HCT116 (cell line): ENCODE measurements around the gene ALG2. TPM values are rescaled to one million over a fixed set of nuclear protein-coding genes. Genes with fewer than 3 reads are reported as not detected.

Experiments used
- ATAC-seq: fragments of 200-7000 bp; cut with Tn5 transposase; 2 replicates; pipeline ENCODE4 v1.9.1; 2020; ENCODE audit warnings: mild to moderate bottlenecking, moderate library complexity
- BruUV-seq: library from RNA; stranded (reverse); fragments of 400-500 nt; replicated peaks from 2 replicates; lab custom pipeline; 2021; lab: Mats Ljungman, UMichigan
- CTCF ChIA-PET: fragments of 300-600 bp; sonication (Branson Sonifier 250); formaldehyde crosslinking; loops from one replicate; lab custom pipeline; 2021; ENCODE audit warnings: antibody characterized with exemption; lab: Charles Lee
- POLR2A ChIA-PET: fragments of 300-600, 350-600 bp; sonication (Branson Sonifier 250); formaldehyde crosslinking; loops from one replicate; lab custom pipeline; 2021; ENCODE audit warnings: antibody characterized with exemption; lab: Charles Lee
- RAD21 ChIA-PET, 2 experiments: fragments of 300-600 bp; sonication (Branson Sonifier 250); formaldehyde crosslinking; loops; one replicate each; lab custom pipeline; 2023; ENCODE audit warnings: low total read pairs in 2 of 2; ENCODE audit not compliant: uncharacterized antibody in 2 of 2, unreplicated experiment in 2 of 2, low non-redundant PET in 1 of 2; lab: Charles Lee
- DNase-seq: peaks from one replicate; pipeline ENCODE4 v3.0.0-alpha.2; 2010; ENCODE audit warnings: low read depth, low spot score
- H2AFZ ChIP-seq: fragments of 200-600 bp; shearing (Covaris generic), sonication (generic); 2 replicates; pipeline ENCODE4 v1.6.1; 2017; ENCODE audit warnings: low read depth, mixed run types, mixed read lengths, antibody characterized with exemption, low read length; ENCODE audit not compliant: poor library complexity, severe bottlenecking
- H3K27ac ChIP-seq: 2 replicates; pipeline ENCODE4 v1.5.1; 2012; ENCODE audit warnings: low read depth, low read length
- H3K27me3 ChIP-seq: fragments of 200-600 bp; sonication (generic); 2 replicates; pipeline ENCODE4 v1.6.1; 2016; ENCODE audit warnings: mixed run types, low read length, mixed read lengths; ENCODE audit not compliant: insufficient read depth
- H3K36me3 ChIP-seq, 2 experiments: fragments of 200-500 bp in 1 of 2; fragments of 200-600 bp in 1 of 2; sonication (Bioruptor generic) in 1 of 2; sonication (generic) in 1 of 2; 2 replicates each; pipeline versions ENCODE4 v1.5.1 to v1.6.1; 2014 to 2016; ENCODE audit warnings: low read length in 2 of 2, inconsistent platforms in 1 of 2, mixed read lengths in 1 of 2, mixed run types in 1 of 2; ENCODE audit not compliant: insufficient read depth in 2 of 2, control insufficient read depth in 1 of 2
- H3K4me1 ChIP-seq, 2 experiments: fragments of 200-600 bp in 1 of 2; sonication (generic) in 1 of 2; 2 replicates each; pipeline versions ENCODE4 v1.5.1 to v1.6.1; 2012 to 2017; ENCODE audit warnings: low read length in 2 of 2, inconsistent platforms in 1 of 2, mild to moderate bottlenecking in 1 of 2, mixed read lengths in 1 of 2, mixed run types in 1 of 2, moderate library complexity in 1 of 2; ENCODE audit not compliant: insufficient read depth in 2 of 2, control insufficient read depth in 1 of 2
- H3K4me2 ChIP-seq: fragments of 200-600 bp; sonication (generic); 2 replicates; pipeline ENCODE4 v1.6.1; 2017; ENCODE audit warnings: mixed run types, low read length, mixed read lengths
- H3K4me3 ChIP-seq, 2 experiments: fragments of 200-600 bp in 1 of 2; sonication (generic) in 1 of 2; replicated peaks in 1 of 2; 2 replicates each; pipeline ENCODE4 v1.5.1; 2011 to 2016; ENCODE audit warnings: low read length in 2 of 2, control low read depth in 1 of 2, low read depth in 1 of 2, mild to moderate bottlenecking in 1 of 2, mixed read lengths in 1 of 2, mixed run types in 1 of 2
- H3K79me2 ChIP-seq: fragments of 200-600 bp; sonication (generic); 2 replicates; pipeline ENCODE4 v1.6.1; 2017; ENCODE audit warnings: mild to moderate bottlenecking, mixed run types, low read length, moderate library complexity, mixed read lengths; ENCODE audit not compliant: insufficient read depth
- H3K9ac ChIP-seq: fragments of 200-600 bp; sonication (generic); 2 replicates; pipeline ENCODE4 v1.6.1; 2016; ENCODE audit warnings: low read length, mixed read lengths
- H3K9me2 ChIP-seq: fragments of 200-600 bp; sonication (generic), shearing (Covaris generic); 2 replicates; pipeline ENCODE4 v1.6.1; 2017; ENCODE audit warnings: mixed run types, mild to moderate bottlenecking, moderate library complexity; ENCODE audit not compliant: insufficient read depth
- H3K9me3 ChIP-seq, 2 experiments: fragments of 200-500 bp in 1 of 2; fragments of 200-600 bp in 1 of 2; sonication (Bioruptor generic) in 1 of 2; sonication (generic) in 1 of 2; 2 replicates each; pipeline ENCODE4 v1.6.1; 2014 to 2017; ENCODE audit warnings: low read length in 2 of 2, mixed read lengths in 2 of 2, inconsistent platforms in 1 of 2, low read depth in 1 of 2, mild to moderate bottlenecking in 1 of 2, mixed run types in 1 of 2, moderate library complexity in 1 of 2; ENCODE audit not compliant: control insufficient read depth in 1 of 2, insufficient read depth in 1 of 2
- H4K20me1 ChIP-seq: fragments of 200-600 bp; sonication (generic), shearing (Covaris generic); 2 replicates; pipeline ENCODE4 v1.6.1; 2017; ENCODE audit warnings: mixed run types, mild to moderate bottlenecking, moderate library complexity; ENCODE audit not compliant: insufficient read depth
- CEBPB ChIP-seq: IDR thresholded peaks from 2 replicates; pipeline ENCODE4 v1.6.1; 2012; ENCODE audit warnings: low read depth
- EGR1 ChIP-seq: IDR thresholded peaks from 2 replicates; pipeline ENCODE4 v1.6.1; 2012; ENCODE audit warnings: low read depth
- ELF1 ChIP-seq: IDR thresholded peaks from 2 replicates; pipeline ENCODE4 v1.6.1; 2012; ENCODE audit warnings: low read depth, borderline replicate concordance
- FOSL1 ChIP-seq: IDR thresholded peaks from 2 replicates; pipeline ENCODE4 v1.6.1; 2012; ENCODE audit warnings: low read depth
- POLR2AphosphoS5 ChIP-seq: IDR thresholded peaks from 2 replicates; pipeline ENCODE4 v1.6.1; 2011; ENCODE audit warnings: mild to moderate bottlenecking, low read depth, low read length, moderate library complexity
- RAD21 ChIP-seq: IDR thresholded peaks from 2 replicates; pipeline ENCODE4 v1.6.1; 2012; ENCODE audit warnings: low read depth, mild to moderate bottlenecking
- SIN3A ChIP-seq: IDR thresholded peaks from 2 replicates; pipeline ENCODE4 v1.6.1; 2012; ENCODE audit warnings: low read depth
- SP1 ChIP-seq: IDR thresholded peaks from 2 replicates; pipeline ENCODE4 v1.6.1; 2012; ENCODE audit warnings: low read depth
- SRF ChIP-seq: IDR thresholded peaks from 2 replicates; pipeline ENCODE4 v1.6.1; 2012; ENCODE audit warnings: low read depth
- TCF7L2 ChIP-seq: IDR thresholded peaks from 2 replicates; pipeline ENCODE4 v1.7.0; 2011; ENCODE audit warnings: borderline replicate concordance, inconsistent platforms; ENCODE audit not compliant: insufficient read depth, insufficient read length; ENCODE audit errors: extremely low read depth
- ZFX ChIP-seq: fragments of 450-650 bp; IDR thresholded peaks from 2 replicates; pipeline ENCODE4 v1.6.1; 2017
- ZNF274 ChIP-seq: fragments of 200-500 bp; sonication (Bioruptor generic); IDR thresholded peaks from 2 replicates; pipeline ENCODE4 v1.6.1; 2014; ENCODE audit warnings: mild to moderate bottlenecking, low read depth, low read length, inconsistent platforms
- intact Hi-C: fragments of 100-400 bp; cut with micrococcal nuclease; formaldehyde crosslinking; loops from 2 replicates; pipeline ENCODE4 v1.10.0; 2022
- total RNA-seq: library from RNA; stranded (reverse); gene quantifications from one replicate; pipeline ENCODE4 v1.2.1, GENCODE V29; 2021; ENCODE audit not compliant: unreplicated experiment
- TF ChIP-seq, protein P1 (sequence below): IDR thresholded peaks from 2 replicates; pipeline ENCODE4 v1.6.1; 2012
- TF ChIP-seq, protein P2 (sequence below), 3 experiments: fragments of 200-600 bp in 1 of 3; sonication (generic) in 1 of 3; IDR thresholded peaks in 2 of 3; conservative IDR thresholded peaks in 1 of 3; 2 replicates each; pipeline ENCODE4 v1.5.1; 2012 to 2017; ENCODE audit warnings: low read depth in 2 of 3, low read length in 2 of 3, antibody characterized with exemption in 1 of 3, borderline replicate concordance in 1 of 3, control low read depth in 1 of 3, mild to moderate bottlenecking in 1 of 3, mixed read lengths in 1 of 3, mixed run types in 1 of 3, moderate library complexity in 1 of 3; ENCODE audit not compliant: insufficient read depth in 1 of 3
- TF ChIP-seq, protein P3 (sequence below): IDR thresholded peaks from 2 replicates; pipeline ENCODE4 v1.6.1; 2011; ENCODE audit warnings: mild to moderate bottlenecking, low read length, moderate library complexity; ENCODE audit not compliant: insufficient replicate concordance; ENCODE audit errors: extremely low read depth

The ALG2 gene
- total RNA-seq, 1 experiment from 2014 or later = 27.9 TPM

DNA sequence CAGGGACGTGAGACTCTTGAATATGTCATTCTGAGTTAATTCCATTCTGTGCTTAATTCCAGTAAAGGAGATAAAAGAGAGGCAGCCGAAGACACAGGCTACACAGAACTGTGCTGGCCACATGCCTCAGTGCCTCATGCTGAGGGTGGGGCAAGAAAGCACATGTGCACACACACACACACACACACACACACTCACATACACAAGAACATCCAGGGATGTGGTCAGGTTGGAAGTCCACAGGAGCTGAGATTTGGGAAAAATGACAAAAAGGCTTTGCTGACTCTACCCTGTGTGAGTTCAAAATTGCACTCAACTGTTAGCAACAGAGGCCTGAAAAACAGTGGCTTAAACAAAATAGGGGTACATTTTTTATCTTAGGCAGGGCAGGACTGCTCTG is 40.5 kb downstream of the ALG2 start:
- no TSS peak for BruUV-seq

DNA sequence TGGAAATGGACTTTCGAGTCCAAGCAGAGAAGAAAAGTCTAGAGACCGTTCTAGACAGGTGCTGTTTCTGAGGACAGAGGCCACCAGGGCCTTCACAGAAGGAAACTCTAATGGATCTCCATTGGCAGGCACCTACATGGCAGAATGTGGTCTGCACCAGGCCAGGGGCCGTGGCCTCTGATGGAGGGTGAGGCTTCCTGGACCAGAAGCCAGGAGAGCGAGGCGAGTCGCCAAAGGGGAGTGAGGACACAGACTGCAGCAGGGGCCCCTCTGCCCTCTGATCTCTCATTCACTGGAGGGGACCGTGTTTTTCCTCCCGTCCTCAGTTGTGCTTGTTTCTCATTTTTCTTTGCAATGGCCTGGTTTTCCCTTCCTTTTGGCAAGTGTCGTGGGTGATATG is 41.1 kb downstream of the ALG2 start:
- H3K27ac ChIP-seq = no peak overlapping the region
- H3K4me1 ChIP-seq = peaks cover 0 to 4% of the 10 kb centered on the region in 2 experiments; a peak in 1 of 4 replicates
- no peak for ATAC-seq
- no peaks in the 10 kb centered on the region for H3K9me3 ChIP-seq
- ChIA-PET RAD21 (no interaction called here), CTCF (no interaction called here), POLR2A (no interaction called here)
- DNase-seq = no peak
- H3K9me2 ChIP-seq = no peaks in the 10 kb centered on the region
- no TSS peak for BruUV-seq
- H3K27me3 ChIP-seq = no peaks in the 10 kb centered on the region
- H4K20me1 ChIP-seq = no peaks in the 10 kb centered on the region
- H3K79me2 ChIP-seq = no peaks in the 10 kb centered on the region
- H3K36me3 ChIP-seq = no peaks in the 10 kb centered on the region
- no peak overlapping the region for H3K4me2 ChIP-seq
- TF ChIP-seq SP1 = no peak
- TF ChIP-seq, protein P1, sequence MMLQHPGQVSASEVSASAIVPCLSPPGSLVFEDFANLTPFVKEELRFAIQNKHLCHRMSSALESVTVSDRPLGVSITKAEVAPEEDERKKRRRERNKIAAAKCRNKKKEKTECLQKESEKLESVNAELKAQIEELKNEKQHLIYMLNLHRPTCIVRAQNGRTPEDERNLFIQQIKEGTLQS = no peak
- TF ChIP-seq RAD21 = no peak
- no peak for TF ChIP-seq SRF
- no peak for TF ChIP-seq FOSL1
- TF ChIP-seq ELF1 = no peak
- TF ChIP-seq, protein P2, sequence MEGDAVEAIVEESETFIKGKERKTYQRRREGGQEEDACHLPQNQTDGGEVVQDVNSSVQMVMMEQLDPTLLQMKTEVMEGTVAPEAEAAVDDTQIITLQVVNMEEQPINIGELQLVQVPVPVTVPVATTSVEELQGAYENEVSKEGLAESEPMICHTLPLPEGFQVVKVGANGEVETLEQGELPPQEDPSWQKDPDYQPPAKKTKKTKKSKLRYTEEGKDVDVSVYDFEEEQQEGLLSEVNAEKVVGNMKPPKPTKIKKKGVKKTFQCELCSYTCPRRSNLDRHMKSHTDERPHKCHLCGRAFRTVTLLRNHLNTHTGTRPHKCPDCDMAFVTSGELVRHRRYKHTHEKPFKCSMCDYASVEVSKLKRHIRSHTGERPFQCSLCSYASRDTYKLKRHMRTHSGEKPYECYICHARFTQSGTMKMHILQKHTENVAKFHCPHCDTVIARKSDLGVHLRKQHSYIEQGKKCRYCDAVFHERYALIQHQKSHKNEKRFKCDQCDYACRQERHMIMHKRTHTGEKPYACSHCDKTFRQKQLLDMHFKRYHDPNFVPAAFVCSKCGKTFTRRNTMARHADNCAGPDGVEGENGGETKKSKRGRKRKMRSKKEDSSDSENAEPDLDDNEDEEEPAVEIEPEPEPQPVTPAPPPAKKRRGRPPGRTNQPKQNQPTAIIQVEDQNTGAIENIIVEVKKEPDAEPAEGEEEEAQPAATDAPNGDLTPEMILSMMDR (IDR thresholded peaks at IDR 0.05 in 2 of 3, conservative IDR thresholded peaks at IDR 0.05 in 1 of 3; ENCODE audit: borderline replicate concordance in 1 of 3, insufficient read depth in 1 of 3, low read depth in 2 of 3, low read length in 2 of 3) = no peak
- TF ChIP-seq ZFX = no peak
- TF ChIP-seq, protein P3, sequence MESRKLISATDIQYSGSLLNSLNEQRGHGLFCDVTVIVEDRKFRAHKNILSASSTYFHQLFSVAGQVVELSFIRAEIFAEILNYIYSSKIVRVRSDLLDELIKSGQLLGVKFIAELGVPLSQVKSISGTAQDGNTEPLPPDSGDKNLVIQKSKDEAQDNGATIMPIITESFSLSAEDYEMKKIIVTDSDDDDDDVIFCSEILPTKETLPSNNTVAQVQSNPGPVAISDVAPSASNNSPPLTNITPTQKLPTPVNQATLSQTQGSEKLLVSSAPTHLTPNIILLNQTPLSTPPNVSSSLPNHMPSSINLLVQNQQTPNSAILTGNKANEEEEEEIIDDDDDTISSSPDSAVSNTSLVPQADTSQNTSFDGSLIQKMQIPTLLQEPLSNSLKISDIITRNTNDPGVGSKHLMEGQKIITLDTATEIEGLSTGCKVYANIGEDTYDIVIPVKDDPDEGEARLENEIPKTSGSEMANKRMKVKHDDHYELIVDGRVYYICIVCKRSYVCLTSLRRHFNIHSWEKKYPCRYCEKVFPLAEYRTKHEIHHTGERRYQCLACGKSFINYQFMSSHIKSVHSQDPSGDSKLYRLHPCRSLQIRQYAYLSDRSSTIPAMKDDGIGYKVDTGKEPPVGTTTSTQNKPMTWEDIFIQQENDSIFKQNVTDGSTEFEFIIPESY = no peak
- TF ChIP-seq POLR2AphosphoS5 = no peak
- no peak for TF ChIP-seq TCF7L2
- no peak for TF ChIP-seq EGR1
- TF ChIP-seq SIN3A = no peak
- no peak overlapping the region for H2AFZ ChIP-seq
- no peak overlapping the region for H3K9ac ChIP-seq
- H3K4me3 ChIP-seq = no peak overlapping the region
- intact Hi-C loops = loop anchor here (10.0 kb wide), 3 partner anchors 624 to 1044 kb away; no protein-coding TSS in a partner anchor

More for the DNA sequence above, 40.5 kb downstream of the ALG2 start:
- H3K27me3 ChIP-seq = no peaks in the 10 kb centered on the region
- intact Hi-C loops = loop anchor here (10.0 kb wide), 3 partner anchors 624 to 1044 kb away; no protein-coding TSS in a partner anchor
- H3K4me2 ChIP-seq = no peak overlapping the region
- ATAC-seq = no peak
- H3K27ac ChIP-seq = no peak overlapping the region
- no peak overlapping the region for H3K9ac ChIP-seq
- ChIA-PET CTCF (no interaction called here), RAD21 (no interaction called here)
- H3K79me2 ChIP-seq = no peaks in the 10 kb centered on the region
- no peaks in the 10 kb centered on the region for H3K9me2 ChIP-seq
- no peaks in the 10 kb centered on the region for H4K20me1 ChIP-seq
- H3K4me1 ChIP-seq = peaks cover 0 to 4% of the 10 kb centered on the region in 2 experiments; a peak in 1 of 4 replicates
- H2AFZ ChIP-seq = no peak overlapping the region
- no peak for TF ChIP-seq ZNF274
- TF ChIP-seq EGR1 = no peak
- no peak for TF ChIP-seq SP1
- TF ChIP-seq SIN3A = no peak
- TF ChIP-seq CEBPB = no peak
- TF ChIP-seq, all 23 proteins: peak for 0
- Histone ChIP-seq H3K9me3 (no peaks in the 10 kb centered on the region), H3K4me3 (no peak overlapping the region), H3K36me3 (no peaks in the 10 kb centered on the region)
- POLR2A ChIA-PET = no interaction called here
- no peak for DNase-seq
